Fibroblast of mammary gland (primary cell): ENCODE data around the gene CXCL5.
"Not testable (repeated sequence)": the region's sequence is repeated elsewhere in the genome, so short reads cannot be mapped to it uniquely, and the experiment has no call there.

ENCODE experiments used
- DNase-seq: peaks from one replicate; pipeline ENCODE4 v3.0.0-alpha.2; 2010; ENCODE audit warnings: low read depth
- H3K4me3 ChIP-seq: 2 replicates; pipeline ENCODE4 v1.5.1; 2011; ENCODE audit warnings: low read depth, mild to moderate bottlenecking, low read length, moderate library complexity; ENCODE audit not compliant: control insufficient read depth
- TF ChIP-seq, protein P1 (sequence below): conservative IDR thresholded peaks from 2 replicates; pipeline ENCODE4 v1.5.1; 2011; ENCODE audit warnings: low read depth, low read length, inconsistent platforms; ENCODE audit not compliant: control insufficient read depth, insufficient read depth

The CXCL5 gene

GRCh38 chr4:73989928-73990327 is 8.5 kb downstream of the CXCL5 start:
- TF ChIP-seq, protein P1, sequence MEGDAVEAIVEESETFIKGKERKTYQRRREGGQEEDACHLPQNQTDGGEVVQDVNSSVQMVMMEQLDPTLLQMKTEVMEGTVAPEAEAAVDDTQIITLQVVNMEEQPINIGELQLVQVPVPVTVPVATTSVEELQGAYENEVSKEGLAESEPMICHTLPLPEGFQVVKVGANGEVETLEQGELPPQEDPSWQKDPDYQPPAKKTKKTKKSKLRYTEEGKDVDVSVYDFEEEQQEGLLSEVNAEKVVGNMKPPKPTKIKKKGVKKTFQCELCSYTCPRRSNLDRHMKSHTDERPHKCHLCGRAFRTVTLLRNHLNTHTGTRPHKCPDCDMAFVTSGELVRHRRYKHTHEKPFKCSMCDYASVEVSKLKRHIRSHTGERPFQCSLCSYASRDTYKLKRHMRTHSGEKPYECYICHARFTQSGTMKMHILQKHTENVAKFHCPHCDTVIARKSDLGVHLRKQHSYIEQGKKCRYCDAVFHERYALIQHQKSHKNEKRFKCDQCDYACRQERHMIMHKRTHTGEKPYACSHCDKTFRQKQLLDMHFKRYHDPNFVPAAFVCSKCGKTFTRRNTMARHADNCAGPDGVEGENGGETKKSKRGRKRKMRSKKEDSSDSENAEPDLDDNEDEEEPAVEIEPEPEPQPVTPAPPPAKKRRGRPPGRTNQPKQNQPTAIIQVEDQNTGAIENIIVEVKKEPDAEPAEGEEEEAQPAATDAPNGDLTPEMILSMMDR: no peak
- DNase-seq: no peak
- no peak overlapping the region for H3K4me3 ChIP-seq

DNA sequence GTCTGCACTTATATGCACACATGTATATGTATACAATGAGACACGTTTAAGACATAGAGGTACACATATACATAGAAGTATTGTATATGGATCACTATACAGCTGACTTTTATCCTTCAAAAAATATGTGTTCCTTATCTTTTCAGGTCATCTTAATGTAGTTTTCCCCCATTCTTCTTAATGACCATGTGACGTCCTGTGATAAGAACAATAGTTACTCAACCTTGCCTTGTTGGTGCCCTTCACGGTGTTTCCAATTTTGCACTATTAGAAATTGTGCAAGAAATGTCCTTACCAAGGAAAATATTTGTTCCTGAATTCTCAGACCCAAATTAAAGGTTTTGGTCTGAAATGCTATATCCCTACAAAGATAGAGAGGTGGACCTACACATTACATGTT is 9.4 kb downstream of the CXCL5 start:
- TF ChIP-seq, protein P1: no peak
- H3K4me3 ChIP-seq: no peak overlapping the region
- DNase-seq: no peak

- TF ChIP-seq, protein P1: no peak
- DNase-seq: no peak
- no peak within 1 kb of the TSS for H3K4me3 ChIP-seq
These were observed 10.4 kb downstream of the CXCL5 start, which contains the start of gene PPBP for GRCh38 chr4:73988061-73988460. PPBP (minus strand) TSS chr4:73988190; CDS start chr4:73988103, 87 bp downstream.

GRCh38 chr4:73985528-73985852 is 13.0 kb downstream of the CXCL5 start:
- DNase-seq: no peak
- TF ChIP-seq, protein P1: no peak
- H3K4me3 ChIP-seq: no peak overlapping the region

- TF ChIP-seq, protein P1: no peak
- peak; percentile 69 for DNase-seq
- no peak overlapping the region for H3K4me3 ChIP-seq
These were observed 13.5 kb downstream of the CXCL5 start for GRCh38 chr4:73984736-73985527.

DNA sequence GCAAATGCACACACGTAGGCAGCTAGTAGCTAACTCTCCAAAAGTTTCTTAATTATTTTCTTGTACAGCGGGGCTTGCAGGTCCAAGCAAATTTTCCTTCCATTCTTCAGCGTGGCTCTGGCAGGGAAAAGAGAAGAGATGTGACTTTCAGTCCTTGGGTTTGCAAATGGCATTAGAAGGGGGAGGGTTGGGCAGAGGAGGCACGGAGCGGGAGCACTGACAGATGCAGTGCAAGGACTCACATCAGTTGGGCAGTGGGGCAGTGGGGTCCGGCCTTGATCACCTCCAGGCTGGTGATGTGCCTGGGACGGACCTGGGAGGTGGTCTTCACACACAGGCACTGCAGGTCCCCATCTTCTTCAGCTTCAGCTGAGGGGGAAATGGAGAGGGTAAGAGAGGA is 17.3 kb downstream of the CXCL5 start:
- DNase-seq, H3K4me3 ChIP-seq: not testable (repeated sequence)

GRCh38 chr4:73979407-73979957 is 19.0 kb downstream of the CXCL5 start:
- TF ChIP-seq, protein P1: no peak
- DNase-seq: no peak
- H3K4me3 ChIP-seq: no peak overlapping the region
